HepG2 (cell line): Measurements from ENCODE around the gene PHF3. TPM values are rescaled to one million over a fixed set of nuclear protein-coding genes. Genes with fewer than 3 reads are reported as not detected.
A peak's percentile ranks its signal among the peaks of the same experiment; 100 is the strongest.

Experiments used
- BCL6 ChIP-seq: IDR thresholded peaks from 2 replicates; pipeline ENCODE4 v1.6.1; 2016; ENCODE audit warnings: missing genetic modification reagents, missing compliant biosample characterization
- HMGA1 ChIP-seq: sonication (generic); formaldehyde crosslinking; conservative IDR thresholded peaks from 2 replicates; pipeline ENCODE4 v1.4.0; 2020; ENCODE audit warnings: missing genetic modification reagents
- HNF4G ChIP-seq, 2 experiments: sonication (generic) in 1 of 2; formaldehyde crosslinking in 1 of 2; IDR thresholded peaks; 2 replicates each; pipeline versions ENCODE4 v1.4.0 to v1.6.1; 2011 to 2020; ENCODE audit warnings: borderline replicate concordance in 2 of 2, low read depth in 2 of 2, mild to moderate bottlenecking in 2 of 2, low read length in 1 of 2, missing genetic modification reagents in 1 of 2, moderate library complexity in 1 of 2
- IRF2 ChIP-seq: IDR thresholded peaks from 2 replicates; pipeline ENCODE4 v1.6.1; 2018; ENCODE audit warnings: missing genetic modification reagents, missing compliant biosample characterization
- ISL2 ChIP-seq: sonication (generic); formaldehyde crosslinking; IDR thresholded peaks from 2 replicates; pipeline ENCODE4 v1.5.0; 2020; ENCODE audit warnings: missing genetic modification reagents
- KDM1A ChIP-seq: IDR thresholded peaks from 2 replicates; pipeline ENCODE4 v1.6.1; 2016; ENCODE audit warnings: missing compliant biosample characterization
- KLF16 ChIP-seq, 2 experiments: sonication (generic) in 1 of 2; formaldehyde crosslinking in 1 of 2; IDR thresholded peaks; 2 replicates each; pipeline versions ENCODE4 v1.6.1 to v1.8.0; 2016 to 2023; ENCODE audit warnings: missing genetic modification reagents in 2 of 2, missing compliant biosample characterization in 1 of 2
- NR3C1 ChIP-seq: sonication (generic); formaldehyde crosslinking; IDR thresholded peaks from 2 replicates; pipeline ENCODE4 v1.4.0; 2020; ENCODE audit warnings: missing genetic modification reagents
- PHB2 ChIP-seq: fragments of 450-650 bp; IDR thresholded peaks from 2 replicates; pipeline ENCODE4 v1.6.1; 2018; ENCODE audit not compliant: partially characterized antibody
- REXO4 ChIP-seq: sonication (generic); formaldehyde crosslinking; IDR thresholded peaks from 2 replicates; pipeline ENCODE4 v1.8.0; 2022; ENCODE audit warnings: missing genetic modification reagents, mild to moderate bottlenecking, borderline replicate concordance
- SAP130 ChIP-seq: IDR thresholded peaks from 2 replicates; pipeline ENCODE4 v1.6.1; 2016; ENCODE audit warnings: low read depth
- XRCC5 ChIP-seq: fragments of 200-400 bp; formaldehyde crosslinking; optimal IDR thresholded peaks from 2 replicates; pipeline ENCODE3; 2017; ENCODE audit warnings: mild to moderate bottlenecking, low read length
- ZMAT3 ChIP-seq: sonication (generic); formaldehyde crosslinking; conservative IDR thresholded peaks from 2 replicates; pipeline ENCODE4 v1.7.0; 2021; ENCODE audit warnings: missing genetic modification reagents
- ZNF12 ChIP-seq: sonication (generic); formaldehyde crosslinking; IDR thresholded peaks from 2 replicates; pipeline ENCODE4 v1.5.0; 2020; ENCODE audit warnings: missing genetic modification reagents
- ZNF274 ChIP-seq: sonication (generic); formaldehyde crosslinking; IDR thresholded peaks from 2 replicates; pipeline ENCODE4 v1.5.1; 2020; ENCODE audit warnings: mild to moderate bottlenecking, missing genetic modification reagents
- ZNF354B ChIP-seq: sonication (generic); formaldehyde crosslinking; IDR thresholded peaks from 2 replicates; pipeline ENCODE4 v1.8.0; 2022; ENCODE audit warnings: mild to moderate bottlenecking, missing genetic modification reagents
- ZNF451 ChIP-seq: sonication (generic); formaldehyde crosslinking; IDR thresholded peaks from 2 replicates; pipeline ENCODE4 v1.5.0; 2020; ENCODE audit warnings: mild to moderate bottlenecking, missing genetic modification reagents
- ZNF775 ChIP-seq: sonication (generic); formaldehyde crosslinking; IDR thresholded peaks from 2 replicates; pipeline ENCODE4 v1.4.0; 2020; ENCODE audit warnings: missing genetic modification reagents, mild to moderate bottlenecking, moderate library complexity, borderline replicate concordance
- ZNF781 ChIP-seq: sonication (generic); formaldehyde crosslinking; IDR thresholded peaks from 2 replicates; pipeline ENCODE4 v1.5.1; 2020; ENCODE audit warnings: borderline replicate concordance, mild to moderate bottlenecking, missing genetic modification reagents; ENCODE audit errors: not compliant biosample characterization
- ZSCAN9 ChIP-seq: IDR thresholded peaks from 2 replicates; pipeline ENCODE4 v1.6.1; 2016; ENCODE audit warnings: borderline replicate concordance
- polyA plus RNA-seq, 8 experiments: library from polyadenylated mRNA; depleted of rRNA in 3 of 8; stranded (reverse) in 7 of 8; unstranded in 1 of 8; fragments of >200 nt; fragmentation: Illumina TruSeq in 4 of 8; extraction: Trizol in 4 of 8; gene quantifications; 2 replicates each; pipeline versions ENCODE4 v1.2.1 to v1.2.3, GENCODE V29; 2011 to 2016; ENCODE audit warnings: low read depth in 4 of 8, missing spikeins in 1 of 8, mixed read lengths in 1 of 8; ENCODE audit not compliant: insufficient read depth in 1 of 8
- total RNA-seq, 5 experiments: library from RNA; depleted of rRNA; stranded (reverse); fragments of >200 nt; fragmentation: Illumina TruSeq; extraction: Trizol; gene quantifications; 2 replicates each; pipeline ENCODE4 v1.2.3, GENCODE V29; 2016; ENCODE audit warnings: low read depth in 1 of 5
- TF ChIP-seq, protein P1 (sequence below): sonication (generic); formaldehyde crosslinking; IDR thresholded peaks from 2 replicates; pipeline ENCODE4 v1.5.0; 2020; ENCODE audit warnings: mild to moderate bottlenecking, missing genetic modification reagents
- TF ChIP-seq, protein P2 (sequence below): sonication (generic); formaldehyde crosslinking; IDR thresholded peaks from 2 replicates; pipeline ENCODE4 v1.4.0; 2020; ENCODE audit warnings: missing genetic modification reagents
- TF ChIP-seq, protein P3 (sequence below): fragments of 450-650 bp; IDR thresholded peaks from 2 replicates; pipeline ENCODE4 v1.6.1; 2017
- TF ChIP-seq, protein P4 (sequence below): sonication (generic); formaldehyde crosslinking; IDR thresholded peaks from 2 replicates; pipeline ENCODE4 v1.5.0; 2020; ENCODE audit warnings: mild to moderate bottlenecking, low read depth, missing genetic modification reagents, borderline replicate concordance
- TF ChIP-seq, protein P5 (sequence below): sonication (generic); formaldehyde crosslinking; IDR thresholded peaks from 2 replicates; pipeline ENCODE4 v1.9.0; 2022; ENCODE audit warnings: low read depth, missing genetic modification reagents

Gene PHF3
- total and polyA plus RNA-seq, 2 of the 13 experiments (the other 11 are each of a cell fraction or from before 2014, with no cell fraction given) = 19.8 to 70.4 TPM

DNA sequence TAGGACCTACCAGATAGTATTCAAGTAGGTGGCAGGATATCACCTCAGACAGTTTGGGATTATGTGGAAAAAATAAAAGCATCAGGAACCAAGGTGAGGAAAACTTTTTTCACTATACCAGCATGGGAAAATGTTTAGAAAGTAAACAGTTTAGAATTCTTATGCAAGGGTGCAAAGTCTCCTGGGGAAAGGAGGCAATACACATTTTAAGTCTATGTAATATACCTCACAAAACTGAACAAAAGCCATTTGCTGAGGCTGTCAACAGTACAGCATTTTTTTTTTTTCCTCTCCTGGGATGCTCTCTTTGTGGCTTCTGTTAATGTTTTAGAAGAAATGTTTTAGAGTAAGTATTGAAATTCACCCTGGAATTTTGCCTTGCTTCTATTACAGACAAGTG, 73.5 kb downstream of the PHF3 start (continued):
- TF ChIP-seq, protein P1, sequence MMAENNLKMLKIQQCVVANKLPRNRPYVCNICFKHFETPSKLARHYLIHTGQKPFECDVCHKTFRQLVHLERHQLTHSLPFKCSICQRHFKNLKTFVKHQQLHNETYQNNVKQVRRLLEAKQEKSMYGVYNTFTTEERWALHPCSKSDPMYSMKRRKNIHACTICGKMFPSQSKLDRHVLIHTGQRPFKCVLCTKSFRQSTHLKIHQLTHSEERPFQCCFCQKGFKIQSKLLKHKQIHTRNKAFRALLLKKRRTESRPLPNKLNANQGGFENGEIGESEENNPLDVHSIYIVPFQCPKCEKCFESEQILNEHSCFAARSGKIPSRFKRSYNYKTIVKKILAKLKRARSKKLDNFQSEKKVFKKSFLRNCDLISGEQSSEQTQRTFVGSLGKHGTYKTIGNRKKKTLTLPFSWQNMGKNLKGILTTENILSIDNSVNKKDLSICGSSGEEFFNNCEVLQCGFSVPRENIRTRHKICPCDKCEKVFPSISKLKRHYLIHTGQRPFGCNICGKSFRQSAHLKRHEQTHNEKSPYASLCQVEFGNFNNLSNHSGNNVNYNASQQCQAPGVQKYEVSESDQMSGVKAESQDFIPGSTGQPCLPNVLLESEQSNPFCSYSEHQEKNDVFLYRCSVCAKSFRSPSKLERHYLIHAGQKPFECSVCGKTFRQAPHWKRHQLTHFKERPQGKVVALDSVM = 0 out of 2 replicates have a peak, but pooled peaks have one; percentile 25
- no peak for TF ChIP-seq REXO4
- no peak for TF ChIP-seq ZNF781 (CRISPR knock-in tag)
- TF ChIP-seq ZNF451 (CRISPR knock-in tag) = no peak
- TF ChIP-seq SAP130 = peak; percentile 51
- TF ChIP-seq BCL6 (CRISPR knock-in tag) = peak; percentile 72
- TF ChIP-seq XRCC5 = no peak
- no peak for TF ChIP-seq PHB2
- peak; percentile 91 for TF ChIP-seq HNF4G (IDR thresholded peaks at IDR 0.05; ENCODE audit: borderline replicate concordance, low read depth, low read length)
- peak; percentile 56; the same call in 1 of the 2 replicates for TF ChIP-seq HNF4G (CRISPR knock-in tag; IDR thresholded peaks at IDR 0.05; ENCODE audit: borderline replicate concordance, low read depth)
- TF ChIP-seq ZSCAN9 (CRISPR knock-in tag) = peak; percentile 36; the same call in 1 of the 2 replicates
- TF ChIP-seq, protein P2, sequence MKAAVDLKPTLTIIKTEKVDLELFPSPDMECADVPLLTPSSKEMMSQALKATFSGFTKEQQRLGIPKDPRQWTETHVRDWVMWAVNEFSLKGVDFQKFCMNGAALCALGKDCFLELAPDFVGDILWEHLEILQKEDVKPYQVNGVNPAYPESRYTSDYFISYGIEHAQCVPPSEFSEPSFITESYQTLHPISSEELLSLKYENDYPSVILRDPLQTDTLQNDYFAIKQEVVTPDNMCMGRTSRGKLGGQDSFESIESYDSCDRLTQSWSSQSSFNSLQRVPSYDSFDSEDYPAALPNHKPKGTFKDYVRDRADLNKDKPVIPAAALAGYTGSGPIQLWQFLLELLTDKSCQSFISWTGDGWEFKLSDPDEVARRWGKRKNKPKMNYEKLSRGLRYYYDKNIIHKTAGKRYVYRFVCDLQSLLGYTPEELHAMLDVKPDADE (CRISPR knock-in tag) = no peak
- TF ChIP-seq ISL2 (CRISPR knock-in tag) = no peak
- TF ChIP-seq ZNF775 (CRISPR knock-in tag) = no peak
- 0 out of 4 replicates have a peak, but pooled peaks of 1 of the 2 experiments have one; percentile 38 for TF ChIP-seq KLF16 (CRISPR knock-in tag; IDR thresholded peaks at IDR 0.05)
- TF ChIP-seq, protein P3, sequence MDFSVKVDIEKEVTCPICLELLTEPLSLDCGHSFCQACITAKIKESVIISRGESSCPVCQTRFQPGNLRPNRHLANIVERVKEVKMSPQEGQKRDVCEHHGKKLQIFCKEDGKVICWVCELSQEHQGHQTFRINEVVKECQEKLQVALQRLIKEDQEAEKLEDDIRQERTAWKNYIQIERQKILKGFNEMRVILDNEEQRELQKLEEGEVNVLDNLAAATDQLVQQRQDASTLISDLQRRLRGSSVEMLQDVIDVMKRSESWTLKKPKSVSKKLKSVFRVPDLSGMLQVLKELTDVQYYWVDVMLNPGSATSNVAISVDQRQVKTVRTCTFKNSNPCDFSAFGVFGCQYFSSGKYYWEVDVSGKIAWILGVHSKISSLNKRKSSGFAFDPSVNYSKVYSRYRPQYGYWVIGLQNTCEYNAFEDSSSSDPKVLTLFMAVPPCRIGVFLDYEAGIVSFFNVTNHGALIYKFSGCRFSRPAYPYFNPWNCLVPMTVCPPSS = no peak
- no peak for TF ChIP-seq KDM1A (CRISPR knock-in tag)
- TF ChIP-seq NR3C1 (CRISPR knock-in tag) = no peak
- TF ChIP-seq, protein P4, sequence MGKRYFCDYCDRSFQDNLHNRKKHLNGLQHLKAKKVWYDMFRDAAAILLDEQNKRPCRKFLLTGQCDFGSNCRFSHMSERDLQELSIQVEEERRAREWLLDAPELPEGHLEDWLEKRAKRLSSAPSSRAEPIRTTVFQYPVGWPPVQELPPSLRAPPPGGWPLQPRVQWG (CRISPR knock-in tag) = no peak
- no peak for TF ChIP-seq ZNF274 (CRISPR knock-in tag)
- TF ChIP-seq ZMAT3 (CRISPR knock-in tag) = no peak
- TF ChIP-seq ZNF354B (CRISPR knock-in tag) = no peak
- TF ChIP-seq, protein P5, sequence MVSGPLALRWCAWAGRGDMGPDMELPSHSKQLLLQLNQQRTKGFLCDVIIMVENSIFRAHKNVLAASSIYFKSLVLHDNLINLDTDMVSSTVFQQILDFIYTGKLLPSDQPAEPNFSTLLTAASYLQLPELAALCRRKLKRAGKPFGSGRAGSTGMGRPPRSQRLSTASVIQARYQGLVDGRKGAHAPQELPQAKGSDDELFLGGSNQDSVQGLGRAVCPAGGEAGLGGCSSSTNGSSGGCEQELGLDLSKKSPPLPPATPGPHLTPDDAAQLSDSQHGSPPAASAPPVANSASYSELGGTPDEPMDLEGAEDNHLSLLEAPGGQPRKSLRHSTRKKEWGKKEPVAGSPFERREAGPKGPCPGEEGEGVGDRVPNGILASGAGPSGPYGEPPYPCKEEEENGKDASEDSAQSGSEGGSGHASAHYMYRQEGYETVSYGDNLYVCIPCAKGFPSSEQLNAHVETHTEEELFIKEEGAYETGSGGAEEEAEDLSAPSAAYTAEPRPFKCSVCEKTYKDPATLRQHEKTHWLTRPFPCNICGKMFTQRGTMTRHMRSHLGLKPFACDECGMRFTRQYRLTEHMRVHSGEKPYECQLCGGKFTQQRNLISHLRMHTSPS (CRISPR knock-in tag) = no peak
- no peak for TF ChIP-seq ZNF12 (CRISPR knock-in tag)
- no peak for TF ChIP-seq IRF2
- TF ChIP-seq HMGA1 (CRISPR knock-in tag) = no peak
